Endothelial cell of umbilical vein (primary cell): ENCODE data around the gene B3GNT3. TPM values are rescaled to one million over a fixed set of nuclear protein-coding genes. Genes with fewer than 3 reads are reported as not detected.

Experiments used
- BruUV-seq: library from RNA; stranded (reverse); fragments of 400-500 nt; replicated peaks from 2 replicates; lab custom pipeline; 2021; lab: Mats Ljungman, UMichigan
- CTCF ChIA-PET: fragments of 300-600, 350-600 bp; sonication (Branson Sonifier 250); formaldehyde crosslinking; loops from one replicate; lab custom pipeline; 2021; ENCODE audit warnings: antibody characterized with exemption, inconsistent platforms; lab: Charles Lee
- POLR2A ChIA-PET: fragments of 300-600, 350-600 bp; sonication (Branson Sonifier 250); formaldehyde crosslinking; loops from one replicate; lab custom pipeline; 2021; ENCODE audit warnings: antibody characterized with exemption, inconsistent platforms; lab: Charles Lee
- DNase-seq: peaks from one replicate; pipeline ENCODE4 v3.0.0-alpha.2; 2011; ENCODE audit warnings: low read depth, low spot score
- FAIRE-seq: peaks from 2 replicates; lab custom pipeline; 2011; peaks lifted over from hg19 to GRCh38; lab: Jason Lieb, UNC
- H2AFZ ChIP-seq: 2 replicates; pipeline ENCODE4 v1.6.0; 2012; ENCODE audit warnings: low read depth, low read length, control low read depth, inconsistent platforms
- H3K27ac ChIP-seq: 2 replicates; pipeline ENCODE4 v1.5.1; 2011; ENCODE audit warnings: low read depth, mild to moderate bottlenecking, control low read depth, low read length, moderate library complexity; ENCODE audit not compliant: insufficient read depth
- H3K27me3 ChIP-seq, 2 experiments: 2 replicates each; pipeline versions ENCODE4 v1.6.0 to v1.6.1; 2011; ENCODE audit warnings: low read length in 2 of 2, mixed read lengths in 1 of 2; ENCODE audit not compliant: control insufficient read depth in 2 of 2, insufficient read depth in 2 of 2
- H3K36me3 ChIP-seq, 2 experiments: 2 replicates in 1 of 2; 3 replicates in 1 of 2; pipeline ENCODE4 v1.5.1; 2011; ENCODE audit warnings: low read length in 2 of 2, mild to moderate bottlenecking in 1 of 2, moderate library complexity in 1 of 2; ENCODE audit not compliant: control insufficient read depth in 2 of 2, insufficient read depth in 2 of 2; ENCODE audit errors: extremely low read depth in 1 of 2
- H3K4me1 ChIP-seq: 3 replicates; pipeline ENCODE4 v1.5.1; 2011; ENCODE audit warnings: mild to moderate bottlenecking, low read length; ENCODE audit not compliant: control insufficient read depth, insufficient read depth; ENCODE audit errors: extremely low read depth
- H3K4me2 ChIP-seq: 2 replicates; pipeline ENCODE4 v1.6.1; 2011; ENCODE audit warnings: low read length, control low read depth, mixed read lengths; ENCODE audit not compliant: insufficient read depth
- H3K4me3 ChIP-seq, 3 experiments: fragments of 200-600 bp in 1 of 3; sonication (generic), shearing (Covaris generic) in 1 of 3; replicated peaks in 1 of 3; 2 replicates each; pipeline ENCODE4 v1.5.1; 2011 to 2016; ENCODE audit warnings: control low read depth in 3 of 3, low read length in 3 of 3, mild to moderate bottlenecking in 2 of 3, inconsistent platforms in 1 of 3, low read depth in 1 of 3, moderate library complexity in 1 of 3; ENCODE audit not compliant: insufficient read depth in 1 of 3
- H3K79me2 ChIP-seq: 2 replicates; pipeline ENCODE4 v1.6.0; 2012; ENCODE audit warnings: low read length, inconsistent platforms; ENCODE audit not compliant: control insufficient read depth, insufficient read depth
- H3K9ac ChIP-seq: replicated peaks from 2 replicates; pipeline ENCODE3; 2011; ENCODE audit warnings: low read length, control low read depth; ENCODE audit not compliant: insufficient read depth; ENCODE audit errors: extremely low read depth
- H3K9me1 ChIP-seq: replicated peaks from 3 replicates; pipeline ENCODE4 v1.6.0; 2011; ENCODE audit warnings: mild to moderate bottlenecking, low read length; ENCODE audit not compliant: control insufficient read depth, insufficient read depth; ENCODE audit errors: extremely low read depth
- H3K9me3 ChIP-seq: replicated peaks from 2 replicates; pipeline ENCODE4 v1.5.1; 2012; ENCODE audit warnings: low read length, inconsistent platforms; ENCODE audit not compliant: control insufficient read depth, insufficient read depth
- H4K20me1 ChIP-seq: replicated peaks from 2 replicates; pipeline ENCODE3; 2011; ENCODE audit warnings: mild to moderate bottlenecking, low read length; ENCODE audit not compliant: control insufficient read depth, insufficient read depth; ENCODE audit errors: extremely low read depth
- CTCF ChIP-seq, 2 donors: IDR thresholded peaks; 1 replicate in 1 of 2; 2 replicates in 1 of 2; pipeline ENCODE4 v1.5.1; 2011; ENCODE audit warnings: low read length in 2 of 2, mild to moderate bottlenecking in 2 of 2, moderate library complexity in 2 of 2, control low read depth in 1 of 2, inconsistent platforms in 1 of 2, low read depth in 1 of 2; ENCODE audit not compliant: insufficient read depth in 1 of 2; ENCODE audit errors: extremely low read depth in 1 of 2
- EZH2 ChIP-seq: IDR thresholded peaks from 2 replicates; pipeline ENCODE4 v1.6.1; 2012; ENCODE audit warnings: borderline replicate concordance, low read depth, mild to moderate bottlenecking, moderate library complexity, low read length, inconsistent platforms; ENCODE audit not compliant: severe bottlenecking
- FOS ChIP-seq: IDR thresholded peaks from 2 replicates; pipeline ENCODE4 v1.6.1; 2011; ENCODE audit warnings: mild to moderate bottlenecking, low read length, moderate library complexity, borderline replicate concordance; ENCODE audit not compliant: insufficient read depth
- GATA2 ChIP-seq: IDR thresholded peaks from 2 replicates; pipeline ENCODE4 v1.7.0; 2011; ENCODE audit warnings: low read depth, mild to moderate bottlenecking, moderate library complexity, mixed read lengths, low read length; ENCODE audit not compliant: insufficient read length, insufficient read depth
- JUN ChIP-seq: IDR thresholded peaks from 2 replicates; pipeline ENCODE4 v1.6.1; 2011; ENCODE audit warnings: borderline replicate concordance, low read depth; ENCODE audit not compliant: insufficient read length, insufficient read depth
- MAX ChIP-seq: IDR thresholded peaks from 2 replicates; pipeline ENCODE4 v1.6.1; 2011; ENCODE audit not compliant: insufficient read depth, insufficient read length
- MYC ChIP-seq: IDR thresholded peaks from one replicate; pipeline ENCODE4 v1.6.1; 2011; ENCODE audit warnings: mild to moderate bottlenecking, low read depth, low read length
- POLR2A ChIP-seq: IDR thresholded peaks from 2 replicates; pipeline ENCODE4 v1.6.1; 2012; ENCODE audit warnings: low read depth, mild to moderate bottlenecking, control low read depth, low read length
- POLR2AphosphoS5 ChIP-seq: IDR thresholded peaks from 2 replicates; pipeline ENCODE4 v1.6.1; 2012; ENCODE audit warnings: low read depth, mild to moderate bottlenecking, control low read depth, low read length, moderate library complexity; ENCODE audit not compliant: insufficient read depth
- dilution Hi-C: fragments of 300-500 bp; cut with MboI; formaldehyde crosslinking; loops from one replicate; pipeline ENCODE4 v1.15.0; 2019; ENCODE audit warnings: low sequenced_read_pairs; ENCODE audit not compliant: extremely low pct_ligation_motif_present
- intact Hi-C: fragments of 100-400 bp; cut with micrococcal nuclease; formaldehyde crosslinking; loops from one replicate; pipeline ENCODE4 v1.10.0; 2022
- polyA plus RNA-seq, 4 experiments: library from polyadenylated mRNA; depleted of rRNA in 3 of 4; stranded (reverse) in 3 of 4; unstranded in 1 of 4; fragments of >200 nt; gene quantifications; 2 replicates each; pipeline versions ENCODE4 v1.2.1 to v1.2.3, GENCODE V29; 2011 to 2012; ENCODE audit warnings: missing spikeins in 1 of 4
- total RNA-seq: library from RNA; stranded (reverse); gene quantifications from 2 replicates; pipeline ENCODE4 v1.2.3, GENCODE V29; 2021

Gene B3GNT3
- total and polyA plus RNA-seq, 2 donors (not counting 3 experiments of a cell fraction or from before 2014, with no cell fraction given), result 0.10 TPM; not detected in 1

DNA sequence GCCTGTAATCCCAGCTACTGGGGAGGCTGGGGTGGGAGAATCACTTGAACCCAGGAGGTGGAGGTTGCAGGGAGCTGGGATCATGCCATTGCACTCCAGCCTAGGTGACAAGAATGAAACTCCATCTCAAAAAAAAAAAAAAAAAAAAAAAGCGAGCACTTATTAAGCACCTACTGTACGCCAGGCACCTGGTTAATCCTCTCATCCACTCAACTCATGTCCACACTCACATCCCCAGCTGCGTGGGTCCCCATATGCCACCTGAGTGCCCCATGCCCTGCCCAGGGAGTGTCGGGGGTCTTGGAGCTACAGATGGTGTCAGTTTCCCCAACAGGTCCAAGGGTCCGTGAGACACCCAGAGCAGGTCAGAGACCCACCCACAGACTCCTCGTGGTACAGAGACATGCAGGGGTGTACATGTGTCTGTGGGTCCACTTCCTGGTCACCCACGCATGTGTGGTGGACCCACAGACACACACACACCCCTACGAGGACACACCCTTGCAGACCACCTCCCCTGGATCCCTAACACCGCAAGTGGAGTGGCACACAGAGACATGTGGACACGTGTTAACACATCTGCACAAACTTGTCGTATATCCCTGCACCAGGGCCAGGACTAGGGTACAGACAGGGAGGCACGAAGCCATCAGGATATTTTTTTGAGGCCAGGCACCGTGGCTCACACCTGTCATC is 22.9 kb downstream of the B3GNT3 start:
- Histone ChIP-seq H3K27ac (no peak overlapping the region), H3K4me1 (no peaks in the 10 kb centered on the region)

More for the DNA sequence above, 22.9 kb downstream of the B3GNT3 start:
- ChIA-PET POLR2A (no interaction called here), CTCF (no interaction called here)
- Histone ChIP-seq H3K79me2 (no peaks in the 10 kb centered on the region), H3K36me3 (no peaks in the 10 kb centered on the region), H3K4me2 (no peak overlapping the region), H3K9me3 (no peaks in the 10 kb centered on the region), H3K9ac (no peak overlapping the region), H3K9me1 (no peaks in the 10 kb centered on the region), H3K4me3 (no peak overlapping the region), H2AFZ (no peak overlapping the region), H3K27me3 (no peaks in the 10 kb centered on the region), H4K20me1 (no peaks in the 10 kb centered on the region)
- BruUV-seq, result no TSS peak
- TF ChIP-seq FOS (no peak), JUN (no peak), MAX (no peak), CTCF (IDR thresholded peaks at IDR 0.05; ENCODE audit: extremely low read depth in 1 of 2, insufficient read depth in 1 of 2, low read depth in 1 of 2, low read length in 2 of 2) (no peak), MYC (no peak), EZH2 (no peak), POLR2A (no peak), POLR2AphosphoS5 (no peak), GATA2 (no peak)
- DNase-seq (no peak), FAIRE-seq (no peak)
- intact Hi-C loops (no loop called here), dilution Hi-C loops (no loop called here)
